ENCODE measurements around the gene CTDSPL. TPM values are rescaled to one million over a fixed set of nuclear protein-coding genes. Genes with fewer than 3 reads are reported as not detected.

The CTDSPL gene
- total and polyA plus RNA-seq, 2 of the 8 experiments (the other 6 are each of a cell fraction or from before 2014, with no cell fraction given): 20.3 to 42.2 TPM

DNA sequence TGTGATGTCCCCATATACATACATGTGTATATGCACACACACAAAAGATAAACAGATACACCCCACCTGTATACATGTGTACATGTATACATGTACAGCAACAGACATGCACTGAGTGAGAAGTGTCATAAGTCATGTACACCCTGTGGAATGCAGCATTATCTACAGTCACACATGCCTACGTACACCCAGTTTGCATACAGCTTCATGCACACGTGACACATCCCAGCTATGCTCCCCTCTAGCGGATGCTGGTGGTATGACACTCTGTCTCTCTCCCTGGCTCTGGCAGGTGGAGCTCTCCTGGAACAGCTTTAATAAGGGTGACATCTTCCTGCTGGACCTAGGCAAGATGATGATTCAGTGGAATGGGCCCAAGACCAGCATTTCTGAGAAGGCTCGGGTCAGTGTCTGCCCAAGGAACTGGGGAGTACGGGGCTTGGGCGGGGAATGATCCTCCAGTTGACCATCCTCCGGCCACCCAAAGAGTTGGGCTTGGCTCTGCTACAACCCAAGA lies 135.2 kb downstream of the CTDSPL start (continued):
- TF ChIP-seq, protein P1, sequence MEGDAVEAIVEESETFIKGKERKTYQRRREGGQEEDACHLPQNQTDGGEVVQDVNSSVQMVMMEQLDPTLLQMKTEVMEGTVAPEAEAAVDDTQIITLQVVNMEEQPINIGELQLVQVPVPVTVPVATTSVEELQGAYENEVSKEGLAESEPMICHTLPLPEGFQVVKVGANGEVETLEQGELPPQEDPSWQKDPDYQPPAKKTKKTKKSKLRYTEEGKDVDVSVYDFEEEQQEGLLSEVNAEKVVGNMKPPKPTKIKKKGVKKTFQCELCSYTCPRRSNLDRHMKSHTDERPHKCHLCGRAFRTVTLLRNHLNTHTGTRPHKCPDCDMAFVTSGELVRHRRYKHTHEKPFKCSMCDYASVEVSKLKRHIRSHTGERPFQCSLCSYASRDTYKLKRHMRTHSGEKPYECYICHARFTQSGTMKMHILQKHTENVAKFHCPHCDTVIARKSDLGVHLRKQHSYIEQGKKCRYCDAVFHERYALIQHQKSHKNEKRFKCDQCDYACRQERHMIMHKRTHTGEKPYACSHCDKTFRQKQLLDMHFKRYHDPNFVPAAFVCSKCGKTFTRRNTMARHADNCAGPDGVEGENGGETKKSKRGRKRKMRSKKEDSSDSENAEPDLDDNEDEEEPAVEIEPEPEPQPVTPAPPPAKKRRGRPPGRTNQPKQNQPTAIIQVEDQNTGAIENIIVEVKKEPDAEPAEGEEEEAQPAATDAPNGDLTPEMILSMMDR (IDR thresholded peaks at IDR 0.05; ENCODE audit: control extremely low read depth in 1 of 3, insufficient read depth in 1 of 3, low read depth in 1 of 3, low read length in 3 of 3): peak in 2 of 3 experiments; percentile 75 to 100; a peak in 3 of 4 replicates
- TF ChIP-seq KDM1A (IDR thresholded peaks at IDR 0.05; ENCODE audit: borderline replicate concordance, low read length) (peak; percentile 98), ATF3 (IDR thresholded peaks at IDR 0.05; ENCODE audit: insufficient read depth, low read depth, low read length) (peak; percentile 92)
